Gastrocnemius medialis (tissue), 4 donors: ENCODE results near the gene CUL4B.

Source experiments
- CTCF ChIP-seq, 5 experiments: fragments of 450-650 bp in 3 of 5; fragments of 200-600 bp in 2 of 5; sonication (generic) in 2 of 5; IDR thresholded peaks in 4 of 5; conservative IDR thresholded peaks in 1 of 5; 1 replicate in 4 of 5; 2 replicates in 1 of 5; pipeline ENCODE4 v1.5.1; 2016 to 2019; ENCODE audit warnings: antibody characterized with exemption in 5 of 5, mild to moderate bottlenecking in 3 of 5, moderate library complexity in 3 of 5
- POLR2A ChIP-seq, 2 donors: fragments of 450-650 bp; IDR thresholded peaks; one replicate each; pipeline ENCODE4 v1.6.1; 2017; ENCODE audit warnings: antibody characterized with exemption in 2 of 2, mild to moderate bottlenecking in 2 of 2, moderate library complexity in 2 of 2

- TF ChIP-seq CTCF (IDR thresholded peaks at IDR 0.05 in 4 of 5, conservative IDR thresholded peaks at IDR 0.05 in 1 of 5) (no peak), POLR2A (IDR thresholded peaks at IDR 0.05) (no peak)
Measured at GRCh38 chrX:120604361-120604782, 43.6 kb upstream of the CUL4B start.
